HG02943 (cell line): ENCODE measurements around the gene NT5DC1.

Source experiments
- ATAC-seq: cut with Tn5 transposase; IDR thresholded peaks from one replicate; pipeline ENCODE4 v1.9.1; 2021; ENCODE audit warnings: mild to moderate bottlenecking, low read depth, moderate library complexity; ENCODE audit not compliant: unreplicated experiment

The NT5DC1 gene

DNA sequence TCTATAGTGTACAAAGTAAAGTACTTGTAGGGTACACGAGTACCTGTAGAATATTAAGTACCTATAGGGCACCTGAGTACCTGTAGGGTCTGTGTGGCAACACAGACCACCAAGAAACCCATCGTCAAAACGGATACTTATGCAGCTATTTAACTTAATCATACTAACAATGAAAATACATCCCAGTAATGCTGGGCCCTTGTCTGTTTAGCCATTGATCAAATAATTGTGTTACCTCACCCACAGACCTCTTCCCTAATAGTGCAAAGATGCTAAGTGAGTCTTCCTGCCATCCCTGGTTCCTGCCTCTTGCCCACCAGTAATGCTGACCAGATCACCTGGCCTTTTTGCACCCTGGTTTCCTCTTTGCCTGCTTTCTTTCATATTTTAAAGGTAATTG is 32.8 kb downstream of the NT5DC1 start:
- ATAC-seq, result no peak

DNA sequence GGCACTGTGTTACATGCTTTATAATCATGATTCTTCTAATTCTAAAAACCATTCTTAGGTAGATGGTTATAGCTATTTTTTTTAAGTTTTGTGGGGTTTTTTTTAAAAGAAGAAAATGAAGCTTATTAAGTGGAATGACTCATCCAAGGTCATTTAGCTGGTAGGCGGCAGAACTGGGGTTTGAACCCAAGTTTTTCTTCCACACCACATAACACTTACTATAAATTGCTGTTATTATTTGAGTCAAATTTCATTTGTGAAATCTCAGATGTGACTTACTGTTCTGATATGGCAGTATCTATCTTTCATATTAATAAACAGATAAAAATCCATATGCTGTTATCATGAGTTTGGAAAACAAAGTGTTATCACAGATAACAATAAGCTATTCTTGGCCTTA is 35.7 kb downstream of the NT5DC1 start:
- ATAC-seq, result no peak

- no peak for ATAC-seq
Observed at GRCh38 chr6:116136933-116137340, 36.3 kb downstream of the NT5DC1 start.

GRCh38 chr6:116139917-116140316 is 39.3 kb downstream of the NT5DC1 start:
- ATAC-seq, result no peak

GRCh38 chr6:116144605-116145004 is 44.0 kb downstream of the NT5DC1 start:
- ATAC-seq, result no peak

DNA sequence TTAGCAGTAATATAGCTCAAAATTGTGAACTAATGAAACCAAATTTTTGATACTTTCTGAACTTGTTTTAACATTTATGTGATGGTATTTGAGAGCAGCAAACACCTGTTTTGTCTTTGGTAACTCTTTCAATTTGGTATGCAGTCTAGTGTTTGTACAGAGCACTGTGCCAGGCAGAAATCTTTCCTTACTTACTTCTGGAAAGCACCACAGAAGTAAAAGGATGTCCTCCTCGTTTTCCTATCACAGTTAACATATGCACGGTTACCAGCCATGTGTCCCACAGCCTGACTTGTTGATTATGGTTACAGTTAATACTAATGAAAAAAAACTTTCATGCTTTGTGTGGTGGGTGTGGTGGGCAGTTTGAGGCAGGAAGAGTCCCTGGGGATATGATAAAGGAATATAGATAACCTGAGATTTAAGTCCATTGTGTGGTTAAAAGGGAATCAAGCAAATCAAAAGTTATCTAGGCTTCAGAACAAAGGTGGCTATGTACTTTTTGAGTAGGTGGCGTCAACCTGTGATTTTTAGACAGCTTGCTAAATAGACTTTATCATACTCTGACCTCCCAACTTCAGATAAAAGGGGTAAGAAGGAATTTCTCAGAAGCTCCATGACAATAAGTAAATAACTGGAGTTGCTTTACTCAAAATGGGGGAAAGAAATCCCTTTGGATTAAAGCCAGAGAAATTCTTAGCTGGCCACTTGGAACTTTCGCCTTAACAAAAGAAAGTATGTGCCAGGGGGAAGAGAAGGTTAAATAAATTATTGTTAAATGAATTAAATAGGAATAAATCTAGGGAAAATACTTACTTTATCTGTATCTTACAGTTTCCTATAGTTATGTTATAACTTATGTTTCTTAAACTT is 45.4 kb downstream of the NT5DC1 start:
- no peak for ATAC-seq

- ATAC-seq, result no peak
Observed at GRCh38 chr6:116152620-116153019, 52.0 kb downstream of the NT5DC1 start.

DNA sequence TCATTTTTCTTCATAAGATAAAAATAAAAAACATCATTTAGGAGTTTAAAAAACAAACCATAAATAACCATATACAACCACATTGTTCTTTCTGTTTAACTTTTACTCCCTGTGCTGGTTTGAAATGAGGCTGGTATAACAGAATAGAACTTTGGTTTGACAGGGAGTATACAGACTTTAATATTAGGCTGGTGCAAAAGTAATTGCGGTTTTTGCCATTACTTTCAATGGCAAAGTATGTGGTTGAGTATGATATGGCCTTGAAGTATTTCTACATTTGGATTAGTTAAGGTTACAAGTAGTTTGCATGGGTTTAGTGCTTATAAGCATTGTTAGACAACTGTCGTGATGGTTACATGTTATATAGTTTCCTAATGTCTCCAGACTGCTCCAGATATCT is 54.2 kb downstream of the NT5DC1 start:
- no peak for ATAC-seq

GRCh38 chr6:116156405-116157326 is 56.0 kb downstream of the NT5DC1 start:
- no peak for ATAC-seq

DNA sequence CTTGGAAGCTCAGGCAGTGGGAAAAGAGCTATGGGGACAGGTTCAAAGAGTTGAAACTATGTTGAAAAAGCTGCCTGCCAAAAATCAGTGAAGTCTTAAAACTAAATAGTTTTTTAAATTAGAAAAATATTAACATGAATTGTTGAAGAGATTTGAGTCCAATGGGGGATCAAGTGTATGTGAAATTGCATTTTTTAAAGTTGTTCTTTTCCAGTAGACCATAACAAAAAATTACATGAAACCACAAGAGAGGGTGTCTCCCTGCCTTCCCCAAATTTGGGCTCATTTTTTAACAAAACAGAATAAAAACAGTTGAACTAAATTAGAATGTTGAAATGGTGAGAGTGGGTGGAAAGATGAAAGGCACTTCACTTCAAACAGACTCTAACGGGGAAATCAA is 56.7 kb downstream of the NT5DC1 start:
- ATAC-seq, result no peak

DNA sequence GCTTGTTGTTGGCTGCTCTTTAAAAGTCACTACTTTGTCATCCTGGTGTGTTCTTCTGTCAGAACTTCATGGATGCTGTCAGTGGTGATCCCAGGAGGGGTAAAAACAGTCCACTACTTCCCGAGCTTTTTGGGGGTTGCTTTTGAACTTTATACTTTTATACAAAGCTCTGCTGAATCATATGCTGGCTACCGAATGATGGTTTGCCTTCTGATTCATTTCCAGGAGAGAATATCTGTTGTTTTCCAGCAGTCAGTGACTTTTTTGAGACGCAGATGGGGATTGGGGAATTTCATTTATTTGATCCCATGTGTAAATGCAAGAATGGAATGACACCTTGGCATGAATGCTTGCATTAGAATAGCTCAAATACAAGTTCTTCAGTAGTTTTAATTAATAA is 58.0 kb downstream of the NT5DC1 start:
- ATAC-seq, result no peak

- no peak for ATAC-seq
Observed at GRCh38 chr6:116159782-116160524, 59.3 kb downstream of the NT5DC1 start.

GRCh38 chr6:116165596-116165995 is 64.9 kb downstream of the NT5DC1 start:
- no peak for ATAC-seq

GRCh38 chr6:116166369-116166768 is 65.7 kb downstream of the NT5DC1 start:
- ATAC-seq, result no peak

GRCh38 chr6:116168148-116168547 is 67.5 kb downstream of the NT5DC1 start:
- ATAC-seq, result no peak

DNA sequence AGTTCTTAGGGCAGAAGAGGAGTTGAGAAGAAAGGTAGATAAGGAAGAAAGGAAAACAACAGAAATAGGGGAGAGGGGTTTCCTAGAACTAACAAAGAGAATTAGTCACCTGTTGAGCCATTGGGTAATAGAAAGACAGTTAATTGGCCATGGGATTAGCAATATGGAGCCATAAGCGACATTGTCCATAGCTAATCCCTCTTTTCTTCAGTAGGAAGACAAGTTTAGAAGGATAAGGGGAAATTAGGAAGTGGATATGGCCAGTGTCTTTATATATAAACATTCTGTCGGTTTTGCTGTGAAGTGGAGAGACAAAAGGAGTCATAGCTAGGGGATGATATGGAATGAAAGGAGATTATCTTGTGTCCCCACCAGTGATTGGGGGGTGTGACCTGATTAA is 69.2 kb downstream of the NT5DC1 start:
- no peak for ATAC-seq

DNA sequence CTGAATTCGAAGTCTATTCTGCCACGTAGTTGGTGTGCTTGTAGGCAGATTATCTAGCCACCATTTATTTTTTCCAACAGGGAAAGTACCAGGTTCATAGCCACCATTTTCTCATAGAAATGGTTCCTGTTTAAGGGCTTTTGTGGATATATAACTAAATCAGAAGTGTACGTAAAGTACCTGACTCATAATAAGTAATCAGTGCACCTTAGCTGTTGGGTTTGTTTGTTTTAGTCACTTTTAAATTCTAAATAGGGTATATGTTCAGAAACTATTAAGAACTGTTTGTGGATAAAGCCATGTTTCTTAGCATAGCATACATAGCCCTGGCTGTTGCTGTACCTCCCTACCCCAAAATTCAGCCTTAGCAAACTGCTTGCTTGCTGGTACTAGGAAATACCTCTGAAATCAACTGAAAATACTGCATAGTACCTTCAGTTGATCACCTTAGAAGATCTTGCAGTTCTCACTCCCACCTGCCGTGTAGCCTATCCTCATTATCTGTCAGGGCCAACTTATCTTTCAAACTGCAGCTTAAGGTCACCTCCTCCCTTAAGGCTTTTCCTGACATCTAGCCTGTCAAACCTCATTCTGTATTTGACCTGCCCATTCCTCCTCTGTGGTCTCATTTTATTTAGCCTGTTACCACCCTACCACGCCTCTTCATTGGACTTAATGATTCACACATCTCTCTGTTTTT is 69.9 kb downstream of the NT5DC1 start:
- no peak for ATAC-seq

DNA sequence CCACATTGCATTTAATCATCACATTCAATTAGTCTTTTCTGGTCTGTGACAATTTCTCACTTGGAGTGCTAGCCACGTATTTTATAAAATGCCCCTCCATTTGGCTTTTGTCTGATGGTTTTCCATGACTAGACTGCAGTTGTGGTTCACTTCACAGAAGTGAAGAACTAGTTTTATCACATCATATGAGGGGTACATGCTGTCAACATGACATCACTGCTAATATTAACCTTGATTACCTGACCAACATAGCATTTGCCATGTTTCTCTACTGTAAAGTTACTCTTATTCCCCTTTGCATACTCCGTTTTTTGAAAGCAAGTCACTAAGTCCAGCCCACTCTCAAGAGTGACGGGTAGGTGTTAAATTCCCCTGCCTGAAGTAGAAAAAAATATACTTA is 73.3 kb downstream of the NT5DC1 start:
- ATAC-seq, result no peak

GRCh38 chr6:116175344-116175743 is 74.7 kb downstream of the NT5DC1 start:
- ATAC-seq, result no peak

- ATAC-seq, result no peak
Observed at GRCh38 chr6:116176596-116176995, 75.9 kb downstream of the NT5DC1 start.
